H9 (cell line): ENCODE measurements around the gene BCL2L2. TPM values are rescaled to one million over a fixed set of nuclear protein-coding genes. Genes with fewer than 3 reads are reported as not detected.

Source experiments
- DNase-seq: peaks from one replicate; pipeline ENCODE4 v3.0.0-alpha.2; 2017
- H2AFZ ChIP-seq: one replicate; pipeline ENCODE4 v1.6.1; 2013; ENCODE audit warnings: mild to moderate bottlenecking, low read length, control low read depth, moderate library complexity
- H2AK5ac ChIP-seq: 2 replicates; pipeline ENCODE4 v1.6.1; 2013; ENCODE audit warnings: low read length, control low read depth, mixed read lengths; ENCODE audit not compliant: insufficient read length
- H2BK120ac ChIP-seq: one replicate; pipeline ENCODE4 v1.6.1; 2013; ENCODE audit warnings: low read depth, mild to moderate bottlenecking, low read length, control low read depth, inconsistent platforms; ENCODE audit not compliant: poor library complexity, severe bottlenecking
- H2BK12ac ChIP-seq: 2 replicates; pipeline ENCODE4 v1.6.1; 2013; ENCODE audit warnings: low read length, control low read depth, mixed read lengths, low read depth; ENCODE audit not compliant: insufficient read length
- H2BK15ac ChIP-seq: 2 replicates; pipeline ENCODE4 v1.6.1; 2013; ENCODE audit warnings: low read depth, low read length, control low read depth
- H2BK20ac ChIP-seq: one replicate; pipeline ENCODE4 v1.6.1; 2013; ENCODE audit warnings: low read depth, mild to moderate bottlenecking, low read length, control low read depth, inconsistent platforms; ENCODE audit not compliant: poor library complexity, severe bottlenecking
- H2BK5ac ChIP-seq: 2 replicates; pipeline ENCODE4 v1.6.1; 2013; ENCODE audit warnings: low read length, control low read depth, mixed read lengths; ENCODE audit not compliant: insufficient read length
- H3K14ac ChIP-seq: 2 replicates; pipeline ENCODE4 v1.6.1; 2013; ENCODE audit warnings: low read length, control low read depth; ENCODE audit not compliant: insufficient read depth
- H3K18ac ChIP-seq: 2 replicates; pipeline ENCODE4 v1.6.1; 2013; ENCODE audit warnings: low read depth, mild to moderate bottlenecking, mixed read lengths, low read length, control low read depth; ENCODE audit not compliant: insufficient read length
- H3K23ac ChIP-seq: 2 replicates; pipeline ENCODE4 v1.6.1; 2013; ENCODE audit warnings: low read length, control low read depth, mixed read lengths, low read depth; ENCODE audit not compliant: insufficient read length
- H3K23me2 ChIP-seq: 2 replicates; pipeline ENCODE4 v1.6.1; 2013; ENCODE audit warnings: low read depth, mild to moderate bottlenecking, mixed read lengths, low read length, control low read depth; ENCODE audit not compliant: insufficient read length, poor library complexity, severe bottlenecking
- H3K27ac ChIP-seq: 2 replicates; pipeline ENCODE4 v1.5.1; 2013; ENCODE audit warnings: low read length, control low read depth, mixed read lengths, low read depth; ENCODE audit not compliant: insufficient read length
- H3K27me3 ChIP-seq: 2 replicates; pipeline ENCODE4 v1.6.1; 2013; ENCODE audit warnings: low read length, control low read depth, inconsistent platforms; ENCODE audit not compliant: insufficient read depth
- H3K4ac ChIP-seq: 2 replicates; pipeline ENCODE4 v1.6.1; 2013; ENCODE audit warnings: low read depth, mild to moderate bottlenecking, control low read depth, inconsistent platforms, low read length, moderate library complexity
- H3K4me1 ChIP-seq: 2 replicates; pipeline ENCODE4 v1.6.1; 2013; ENCODE audit warnings: low read length, control low read depth, inconsistent platforms; ENCODE audit not compliant: insufficient read depth
- H3K4me2 ChIP-seq: 2 replicates; pipeline ENCODE4 v1.6.1; 2013; ENCODE audit warnings: low read length, control low read depth, mixed read lengths; ENCODE audit not compliant: insufficient read length, insufficient read depth
- H3K56ac ChIP-seq: 2 replicates; pipeline ENCODE4 v1.6.1; 2013; ENCODE audit warnings: low read depth, mild to moderate bottlenecking, mixed read lengths, low read length, control low read depth; ENCODE audit not compliant: insufficient read length
- H3K79me1 ChIP-seq: 2 replicates; pipeline ENCODE4 v1.6.1; 2013; ENCODE audit warnings: low read depth, mild to moderate bottlenecking, moderate library complexity, low read length, control low read depth, inconsistent platforms; ENCODE audit not compliant: insufficient read depth, poor library complexity, severe bottlenecking
- H3K79me2 ChIP-seq: 2 replicates; pipeline ENCODE4 v1.6.1; 2013; ENCODE audit warnings: low read length, control low read depth, inconsistent platforms; ENCODE audit not compliant: insufficient read depth
- H3K9ac ChIP-seq: 2 replicates; pipeline ENCODE4 v1.6.1; 2013; ENCODE audit warnings: low read length, control low read depth, mixed read lengths; ENCODE audit not compliant: insufficient read length; ENCODE audit errors: extremely low read depth
- H3K9me3 ChIP-seq: one replicate; pipeline ENCODE4 v1.6.1; 2013; ENCODE audit warnings: low read depth, low read length, inconsistent platforms; ENCODE audit not compliant: control insufficient read depth
- H3T11ph ChIP-seq: one replicate; pipeline ENCODE4 v1.6.1; 2013; ENCODE audit warnings: mild to moderate bottlenecking, low read length, control low read depth, inconsistent platforms
- H4K20me1 ChIP-seq: one replicate; pipeline ENCODE4 v1.6.1; 2013; ENCODE audit not compliant: control insufficient read depth, insufficient read length, insufficient read depth
- H4K5ac ChIP-seq: 2 replicates; pipeline ENCODE4 v1.6.1; 2013; ENCODE audit warnings: low read depth, mild to moderate bottlenecking, mixed read lengths, low read length, control low read depth; ENCODE audit not compliant: insufficient read length
- H4K8ac ChIP-seq: replicated peaks from 2 replicates; pipeline ENCODE4 v1.6.1; 2013; ENCODE audit warnings: low read length, control low read depth, mixed read lengths, low read depth; ENCODE audit not compliant: insufficient read length
- H4K91ac ChIP-seq: 2 replicates; pipeline ENCODE4 v1.6.1; 2013; ENCODE audit warnings: low read depth, mild to moderate bottlenecking, moderate library complexity, mixed read lengths, low read length, control low read depth; ENCODE audit not compliant: insufficient read length
- H3K27ac Mint-ChIP-seq, 3 experiments: 2 replicates in 2 of 3; 3 replicates in 1 of 3; pipeline ENCODE4 v1.8.0; 2020 to 2021; ENCODE audit warnings: mixed read lengths in 3 of 3, mild to moderate bottlenecking in 1 of 3, moderate library complexity in 1 of 3
- H3K27me3 Mint-ChIP-seq: 2 replicates; pipeline ENCODE4 v1.8.0; 2021; ENCODE audit warnings: low read depth, mild to moderate bottlenecking, moderate library complexity, mixed read lengths
- H3K36me3 Mint-ChIP-seq, 3 experiments: 2 replicates in 2 of 3; 3 replicates in 1 of 3; pipeline ENCODE4 v1.8.0; 2020 to 2021; ENCODE audit warnings: low read depth in 3 of 3, mixed read lengths in 3 of 3; ENCODE audit not compliant: insufficient read depth in 1 of 3
- H3K4me1 Mint-ChIP-seq, 2 experiments: 2 replicates each; pipeline ENCODE4 v1.8.0; 2020; ENCODE audit warnings: mixed read lengths in 2 of 2
- H3K4me3 Mint-ChIP-seq, 2 experiments: 2 replicates in 1 of 2; 3 replicates in 1 of 2; pipeline ENCODE4 v1.8.0; 2020 to 2021; ENCODE audit warnings: mild to moderate bottlenecking in 2 of 2, mixed read lengths in 2 of 2, moderate library complexity in 1 of 2
- H3K9me3 Mint-ChIP-seq, 2 experiments: 2 replicates in 1 of 2; 3 replicates in 1 of 2; pipeline ENCODE4 v1.8.0; 2020; ENCODE audit warnings: mild to moderate bottlenecking in 2 of 2, mixed read lengths in 2 of 2, moderate library complexity in 1 of 2
- CTCF ChIP-seq: fragments of 200-600 bp; sonication (generic); conservative IDR thresholded peaks from 3 replicates; pipeline ENCODE4 v1.8.0; 2021; ENCODE audit warnings: antibody characterized with exemption, mild to moderate bottlenecking
- WGBS: extraction: QIAGEN DNeasy Blood & Tissue Kit; methylation state at CpG from one replicate; pipeline ENCODE4 v1.1.7; 2013; ENCODE audit warnings: missing lambda C conversion rate, low lambda C conversion rate, mixed read lengths; ENCODE audit not compliant: insufficient read length; ENCODE audit errors: extremely low coverage; 5-methylcytosine and 5-hydroxymethylcytosine counted together
- long read RNA-seq: library from polyadenylated mRNA; unstranded; transcript quantifications from one replicate; pipeline ENCODE4 v2.0.0, GENCODE V29; 2020
- total RNA-seq: library from RNA; stranded (reverse); gene quantifications from 2 replicates; pipeline ENCODE4 v1.2.1, GENCODE V29; 2021

The BCL2L2 gene
- total RNA-seq = 8.4 and 8.8 TPM in 2 replicates
- long read RNA-seq, transcript BCL2L2-201 (4 exons, 3,605 nt) = major isoform, 5 of 8 reads
- long read RNA-seq, partial matches to known transcripts = 2 of 8 reads
- long read RNA-seq, other reads (novel, unspliced or antisense) = 1 of 8 reads

- no peak within 1 kb of the TSS for H2BK20ac ChIP-seq
- peak within 1 kb of the TSS; percentile 90 to 91 for H3K4me3 Mint-ChIP-seq
- H3K4me1 Mint-ChIP-seq = peaks cover 20 to 28% of the 10 kb centered on the region in 2 experiments
- no peak within 1 kb of the TSS for H3K4ac ChIP-seq
- H2BK120ac ChIP-seq = no peak within 1 kb of the TSS
- DNase-seq = peak; percentile 96
- peaks cover 17% of the 10 kb centered on the region for H3K27me3 Mint-ChIP-seq
- H2AFZ ChIP-seq = peak within 1 kb of the TSS; percentile 2
- no peak within 1 kb of the TSS for H4K8ac ChIP-seq
- no peak within 1 kb of the TSS for H3K23ac ChIP-seq
- peak within 1 kb of the TSS; percentile 94 to 98 (median 95) for H3K27ac Mint-ChIP-seq
- WGBS = no CpG with 5 or more reads among the region's 24 CpGs
- H2BK12ac ChIP-seq = no peak within 1 kb of the TSS
- H3K23me2 ChIP-seq = peaks cover 19% of the 10 kb centered on the region
- H3K56ac ChIP-seq = no peak within 1 kb of the TSS
- no peak within 1 kb of the TSS for H2BK5ac ChIP-seq
- H3K9me3 Mint-ChIP-seq = no peaks in the 10 kb centered on the region
- no peak within 1 kb of the TSS for H3T11ph ChIP-seq
- peak within 1 kb of the TSS; percentile 90 for H3K4me2 ChIP-seq
- no peak within 1 kb of the TSS for H2BK15ac ChIP-seq
- H3K27me3 ChIP-seq = no peaks in the 10 kb centered on the region; the same call in 1 of the 2 replicates
- peak within 1 kb of the TSS; percentile 52 for H3K18ac ChIP-seq
- no peak within 1 kb of the TSS for H4K5ac ChIP-seq
- H2AK5ac ChIP-seq = no peak within 1 kb of the TSS
- no peak within 1 kb of the TSS for H3K27ac ChIP-seq
- no peaks in the 10 kb centered on the region for H4K20me1 ChIP-seq
- H4K91ac ChIP-seq = no peak within 1 kb of the TSS
- no peak for TF ChIP-seq CTCF
- peak within 1 kb of the TSS; percentile 81; the same call in 1 of the 2 replicates for H3K14ac ChIP-seq
- H3K79me1 ChIP-seq = peaks cover 6% of the 10 kb centered on the region
- H3K36me3 Mint-ChIP-seq = peaks cover 23 to 26% (median 25%) of the 10 kb centered on the region in 3 experiments
- H3K79me2 ChIP-seq = no peaks in the 10 kb centered on the region
- no peaks in the 10 kb centered on the region for H3K9me3 ChIP-seq
- H3K9ac ChIP-seq = peak within 1 kb of the TSS; percentile 80
- H3K4me1 ChIP-seq = no peaks in the 10 kb centered on the region
These were observed at the start of gene BCL2L2 for GRCh38 chr14:23306412-23307145. Gene BCL2L2 (plus strand): TSS chr14:23306833. CDS start chr14:23307768, 935 bp downstream.
